Glutamatergic neuron (in vitro differentiated cells): ENCODE results near the gene LYZL1. TPM values are rescaled to one million over a fixed set of nuclear protein-coding genes. Genes with fewer than 3 reads are reported as not detected.

ENCODE experiments used
- DNase-seq: peaks from one replicate; pipeline ENCODE4 v3.0.0; 2022
- H3K27ac Mint-ChIP-seq: one replicate; pipeline ENCODE4 v1.8.0; 2020; ENCODE audit warnings: mild to moderate bottlenecking, mixed read lengths, inconsistent platforms; ENCODE audit not compliant: unreplicated experiment
- H3K27me3 Mint-ChIP-seq: one replicate; pipeline ENCODE4 v1.8.0; 2020; ENCODE audit warnings: mild to moderate bottlenecking, moderate library complexity, mixed read lengths, inconsistent platforms; ENCODE audit not compliant: unreplicated experiment
- H3K36me3 Mint-ChIP-seq: one replicate; pipeline ENCODE4 v1.8.0; 2020; ENCODE audit warnings: mild to moderate bottlenecking, mixed read lengths, inconsistent platforms; ENCODE audit not compliant: unreplicated experiment
- H3K4me1 Mint-ChIP-seq: one replicate; pipeline ENCODE4 v1.8.0; 2020; ENCODE audit warnings: mild to moderate bottlenecking, low read depth, mixed read lengths, inconsistent platforms; ENCODE audit not compliant: unreplicated experiment
- H3K4me3 Mint-ChIP-seq: one replicate; pipeline ENCODE4 v1.8.0; 2020; ENCODE audit warnings: mild to moderate bottlenecking, mixed read lengths, inconsistent platforms; ENCODE audit not compliant: unreplicated experiment
- H3K9me3 Mint-ChIP-seq: one replicate; pipeline ENCODE4 v1.8.0; 2020; ENCODE audit warnings: mild to moderate bottlenecking, moderate library complexity, mixed read lengths, inconsistent platforms; ENCODE audit not compliant: unreplicated experiment
- CTCF ChIP-seq: fragments of 200-600 bp; sonication (generic); IDR thresholded peaks from one replicate; pipeline ENCODE4 v1.5.0; 2021; ENCODE audit not compliant: partially characterized antibody, unreplicated experiment
- total RNA-seq: library from RNA; stranded (reverse); fragmentation: NEBNext Ultra II Directional; extraction: Animal tissue kit (Norgen Biotek cat#: 25700); gene quantifications from one replicate; pipeline ENCODE4 v1.2.1, GENCODE V29; 2021; ENCODE audit not compliant: unreplicated experiment

The LYZL1 gene
- total RNA-seq, 1 donor from 2014 or later, result not detected

- Mint-ChIP-seq H3K4me1 (no peaks in the 10 kb centered on the region), H3K36me3 (peaks cover 14% of the 10 kb centered on the region), H3K9me3 (no peaks in the 10 kb centered on the region), H3K27me3 (no peaks in the 10 kb centered on the region), H3K4me3 (no peak overlapping the region), H3K27ac (no peak overlapping the region)
- no peak for TF ChIP-seq CTCF
- no peak for DNase-seq
Measured at GRCh38 chr10:29344073-29344820, 55.4 kb downstream of the LYZL1 start.

- Mint-ChIP-seq H3K27ac (no peak overlapping the region), H3K4me1 (no peaks in the 10 kb centered on the region), H3K9me3 (no peaks in the 10 kb centered on the region), H3K27me3 (no peaks in the 10 kb centered on the region), H3K4me3 (no peak overlapping the region), H3K36me3 (peaks cover 14% of the 10 kb centered on the region)
- no peak for DNase-seq
- no peak for TF ChIP-seq CTCF
Measured at GRCh38 chr10:29345144-29345909, 56.5 kb downstream of the LYZL1 start.

GRCh38 chr10:29345910-29346209 is 57.0 kb downstream of the LYZL1 start:
- H3K4me1 Mint-ChIP-seq, result no peaks in the 10 kb centered on the region
- DNase-seq, result no peak
- no peaks in the 10 kb centered on the region for H3K9me3 Mint-ChIP-seq
- no peak overlapping the region for H3K27ac Mint-ChIP-seq
- no peak for TF ChIP-seq CTCF
- H3K4me3 Mint-ChIP-seq, result no peak overlapping the region
- H3K27me3 Mint-ChIP-seq, result no peaks in the 10 kb centered on the region
- H3K36me3 Mint-ChIP-seq, result peaks cover 14% of the 10 kb centered on the region

- Mint-ChIP-seq H3K27ac (no peak overlapping the region), H3K4me1 (no peaks in the 10 kb centered on the region), H3K9me3 (no peaks in the 10 kb centered on the region), H3K4me3 (no peak overlapping the region), H3K27me3 (no peaks in the 10 kb centered on the region), H3K36me3 (peaks cover 14% of the 10 kb centered on the region)
- no peak for TF ChIP-seq CTCF
- DNase-seq, result no peak
Measured at GRCh38 chr10:29346296-29347001, 57.6 kb downstream of the LYZL1 start.
